GM18861 (cell line): ENCODE data around the gene MAGT1.
"Not testable (repeated sequence)": the region's sequence is repeated elsewhere in the genome, so short reads cannot be mapped to it uniquely, and the experiment has no call there.

ENCODE experiments used
- ATAC-seq: cut with Tn5 transposase; IDR thresholded peaks from one replicate; pipeline ENCODE4 v1.9.1; 2021; ENCODE audit not compliant: unreplicated experiment

Gene MAGT1

GRCh38 chrX:77894921-77895886 is at the start of gene MAGT1:
TSS of gene MAGT1 (minus strand) at chrX:77895435. CDS start at chrX:77895410, 25 bp downstream.
- ATAC-seq, result peak; percentile 88

- not testable (repeated sequence) for ATAC-seq
Observed at GRCh38 chrX:77945031-77945430, 49.8 kb upstream of the MAGT1 start.

- ATAC-seq, result no peak
Observed at GRCh38 chrX:77938083-77938680, 42.9 kb upstream of the MAGT1 start.

GRCh38 chrX:77937291-77937690 is 42.1 kb upstream of the MAGT1 start:
- no peak for ATAC-seq

GRCh38 chrX:77936299-77936698 is 41.1 kb upstream of the MAGT1 start:
- no peak for ATAC-seq

GRCh38 chrX:77935886-77936285 is 40.7 kb upstream of the MAGT1 start:
- no peak for ATAC-seq

- ATAC-seq, result no peak
Observed at GRCh38 chrX:77930581-77930980, 35.3 kb upstream of the MAGT1 start.

- no peak for ATAC-seq
Observed at GRCh38 chrX:77925764-77926163, 30.5 kb upstream of the MAGT1 start.

- no peak for ATAC-seq
Observed at GRCh38 chrX:77924320-77924859, 29.2 kb upstream of the MAGT1 start.

GRCh38 chrX:77922787-77923186 is 27.6 kb upstream of the MAGT1 start:
- no peak for ATAC-seq

GRCh38 chrX:77919370-77919769 is 24.1 kb upstream of the MAGT1 start:
- not testable (repeated sequence) for ATAC-seq

GRCh38 chrX:77918568-77918967 is 23.3 kb upstream of the MAGT1 start:
- ATAC-seq, result no peak

- ATAC-seq, result peak; percentile 53
Observed at GRCh38 chrX:77917294-77917933, 22.2 kb upstream of the MAGT1 start.

GRCh38 chrX:77910108-77910840 is 15.0 kb upstream of the MAGT1 start, which contains the start of gene ATP7A:
TSS of gene ATP7A (plus strand) at chrX:77910693. CDS start at chrX:77971642, 60,949 bp downstream.
- peak; percentile 83 for ATAC-seq

GRCh38 chrX:77901506-77901905 is 6.3 kb upstream of the MAGT1 start:
- ATAC-seq, result no peak

- ATAC-seq, result no peak
Observed at GRCh38 chrX:77900688-77901087, 5.5 kb upstream of the MAGT1 start.

- peak; percentile 70 for ATAC-seq
Observed at GRCh38 chrX:77899081-77899828, 4.0 kb upstream of the MAGT1 start, which contains the start of gene COX7B. TSS of gene COX7B (plus strand) at chrX:77899468. CDS start at chrX:77899554, 86 bp downstream.

GRCh38 chrX:77893713-77894112 is 1.5 kb downstream of the MAGT1 start:
- ATAC-seq, result no peak

- no peak for ATAC-seq
Observed at GRCh38 chrX:77892887-77893286, 2.3 kb downstream of the MAGT1 start.

- ATAC-seq, result not testable (repeated sequence)
Observed at GRCh38 chrX:77881418-77881817, 13.8 kb downstream of the MAGT1 start.
